Peyer's patch (tissue), 4 donors: ENCODE measurements around the gene SCGB1D2.

ENCODE experiments used
- CTCF ChIP-seq, 6 experiments: fragments of 450-650 bp in 4 of 6; fragments of 200-600 bp in 2 of 6; sonication (generic) in 1 of 6; IDR thresholded peaks; one replicate each; pipeline ENCODE4 v1.5.1; 2017 to 2019; ENCODE audit warnings: antibody characterized with exemption in 6 of 6, mild to moderate bottlenecking in 3 of 6, moderate library complexity in 1 of 6
- POLR2A ChIP-seq, 2 donors: fragments of 450-650 bp; IDR thresholded peaks; one replicate each; pipeline ENCODE4 v1.5.1; 2017; ENCODE audit warnings: antibody characterized with exemption in 2 of 2, mild to moderate bottlenecking in 2 of 2, moderate library complexity in 2 of 2

- no peak for TF ChIP-seq CTCF (IDR thresholded peaks at IDR 0.05)
- TF ChIP-seq POLR2A (IDR thresholded peaks at IDR 0.05) = no peak
Measured at GRCh38 chr11:62273789-62274275, 31.8 kb downstream of the SCGB1D2 start.
